Measurements from ENCODE around the gene UBXN6.

UBXN6 gene

DNA sequence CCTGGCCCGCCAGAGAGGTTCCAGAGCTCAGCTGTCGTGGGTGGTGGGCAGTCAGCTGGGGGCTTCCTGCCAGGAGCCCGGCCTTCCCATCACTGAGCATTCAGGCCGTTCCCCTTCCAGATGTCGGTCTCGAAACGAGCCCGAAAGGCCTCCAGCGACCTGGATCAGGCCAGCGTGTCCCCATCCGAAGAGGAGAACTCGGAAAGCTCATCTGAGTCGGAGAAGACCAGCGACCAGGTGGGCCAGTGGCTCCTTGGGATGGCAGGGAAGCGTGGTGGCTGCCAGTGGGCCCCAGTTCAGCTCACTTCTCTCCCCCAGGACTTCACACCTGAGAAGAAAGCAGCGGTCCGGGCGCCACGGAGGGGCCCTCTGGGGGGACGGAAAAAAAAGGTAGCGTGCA lies 33.9 kb upstream of the UBXN6 start:
- H3K9ac ChIP-seq (ENCODE audit: low read depth, low read length) = no peak overlapping the region
- no peaks in the 10 kb centered on the region for H3K4me1 ChIP-seq (ENCODE audit: control insufficient read depth, insufficient read depth, low read length)
- no peak overlapping the region for H3K4me3 ChIP-seq (ENCODE audit: low read depth, low read length)
- H3K36me3 ChIP-seq (ENCODE audit: control insufficient read depth, insufficient read depth, low read length) = peaks cover 60% of the 10 kb centered on the region
- no peaks in the 10 kb centered on the region for H3K27me3 ChIP-seq (ENCODE audit: control insufficient read depth, insufficient read depth, low read length)
- H3K9me3 ChIP-seq (ENCODE audit: control insufficient read depth, insufficient read depth, low read length) = no peaks in the 10 kb centered on the region

DNA sequence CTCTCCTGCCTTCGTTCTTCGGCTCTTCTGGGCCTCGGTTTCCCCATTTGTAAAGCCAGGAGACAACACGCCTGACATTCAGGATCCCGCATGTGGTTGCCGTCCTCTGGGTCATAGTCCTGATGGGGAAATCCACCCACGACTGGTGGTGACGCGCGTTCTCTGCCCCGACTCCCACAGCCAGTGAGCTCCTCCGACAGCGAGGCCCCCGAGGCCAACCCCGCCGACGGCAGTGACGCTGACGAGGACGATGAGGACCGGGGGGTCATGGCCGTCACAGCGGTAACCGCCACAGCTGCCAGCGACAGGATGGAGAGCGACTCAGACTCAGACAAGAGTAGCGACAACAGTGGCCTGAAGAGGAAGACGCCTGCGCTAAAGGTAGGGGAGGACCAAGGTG lies 30.9 kb upstream of the UBXN6 start:
- Histone ChIP-seq H3K4me3 (ENCODE audit: low read depth, low read length) (no peak overlapping the region), H3K36me3 (ENCODE audit: control insufficient read depth, insufficient read depth, low read length) (peaks cover 37% of the 10 kb centered on the region), H3K27me3 (ENCODE audit: control insufficient read depth, insufficient read depth, low read length) (no peaks in the 10 kb centered on the region), H3K9ac (ENCODE audit: low read depth, low read length) (no peak overlapping the region), H3K9me3 (ENCODE audit: control insufficient read depth, insufficient read depth, low read length) (no peaks in the 10 kb centered on the region), H3K4me1 (ENCODE audit: control insufficient read depth, insufficient read depth, low read length) (no peaks in the 10 kb centered on the region)

GRCh38 chr19:4487572-4487971 lies 30.0 kb upstream of the UBXN6 start:
- H3K4me3 ChIP-seq (ENCODE audit: low read depth, low read length) = no peak overlapping the region
- no peaks in the 10 kb centered on the region for H3K9me3 ChIP-seq (ENCODE audit: control insufficient read depth, insufficient read depth, low read length)
- H3K9ac ChIP-seq (ENCODE audit: low read depth, low read length) = no peak overlapping the region
- no peaks in the 10 kb centered on the region for H3K4me1 ChIP-seq (ENCODE audit: control insufficient read depth, insufficient read depth, low read length)
- H3K27me3 ChIP-seq (ENCODE audit: control insufficient read depth, insufficient read depth, low read length) = no peaks in the 10 kb centered on the region
- peaks cover 37% of the 10 kb centered on the region for H3K36me3 ChIP-seq (ENCODE audit: control insufficient read depth, insufficient read depth, low read length)

GRCh38 chr19:4483385-4483784 lies 25.8 kb upstream of the UBXN6 start:
- H3K4me3 ChIP-seq (ENCODE audit: low read depth, low read length) = no peak overlapping the region
- H3K9me3 ChIP-seq (ENCODE audit: control insufficient read depth, insufficient read depth, low read length) = no peaks in the 10 kb centered on the region
- no peak overlapping the region for H3K9ac ChIP-seq (ENCODE audit: low read depth, low read length)

GRCh38 chr19:4482721-4483364 lies 25.2 kb upstream of the UBXN6 start:
- Histone ChIP-seq H3K4me1 (ENCODE audit: control insufficient read depth, insufficient read depth, low read length) (no peaks in the 10 kb centered on the region), H3K9me3 (ENCODE audit: control insufficient read depth, insufficient read depth, low read length) (no peaks in the 10 kb centered on the region), H3K9ac (ENCODE audit: low read depth, low read length) (no peak overlapping the region), H3K36me3 (ENCODE audit: control insufficient read depth, insufficient read depth, low read length) (peaks cover 19% of the 10 kb centered on the region), H3K4me3 (ENCODE audit: low read depth, low read length) (no peak overlapping the region), H3K27me3 (ENCODE audit: control insufficient read depth, insufficient read depth, low read length) (no peaks in the 10 kb centered on the region)

More at GRCh38 chr19:4483385-4483784, 25.8 kb upstream of the UBXN6 start:
- H3K4me1 ChIP-seq (ENCODE audit: control insufficient read depth, insufficient read depth, low read length) = no peaks in the 10 kb centered on the region
- no peaks in the 10 kb centered on the region for H3K27me3 ChIP-seq (ENCODE audit: control insufficient read depth, insufficient read depth, low read length)
- H3K36me3 ChIP-seq (ENCODE audit: control insufficient read depth, insufficient read depth, low read length) = peaks cover 20% of the 10 kb centered on the region

GRCh38 chr19:4477034-4477801 lies 19.6 kb upstream of the UBXN6 start:
- Histone ChIP-seq H3K4me3 (ENCODE audit: low read depth, low read length) (no peak overlapping the region), H3K4me1 (ENCODE audit: control insufficient read depth, insufficient read depth, low read length) (no peaks in the 10 kb centered on the region), H3K9me3 (ENCODE audit: control insufficient read depth, insufficient read depth, low read length) (no peaks in the 10 kb centered on the region), H3K36me3 (ENCODE audit: control insufficient read depth, insufficient read depth, low read length) (peaks cover 29% of the 10 kb centered on the region), H3K27me3 (ENCODE audit: control insufficient read depth, insufficient read depth, low read length) (no peaks in the 10 kb centered on the region), H3K9ac (ENCODE audit: low read depth, low read length) (no peak overlapping the region)

- Histone ChIP-seq H3K4me3 (ENCODE audit: low read depth, low read length) (peak overlapping the region; percentile 80), H3K9ac (ENCODE audit: low read depth, low read length) (peak overlapping the region; percentile 60)
Measured at GRCh38 chr19:4474514-4475022, 17.0 kb upstream of the UBXN6 start.

DNA sequence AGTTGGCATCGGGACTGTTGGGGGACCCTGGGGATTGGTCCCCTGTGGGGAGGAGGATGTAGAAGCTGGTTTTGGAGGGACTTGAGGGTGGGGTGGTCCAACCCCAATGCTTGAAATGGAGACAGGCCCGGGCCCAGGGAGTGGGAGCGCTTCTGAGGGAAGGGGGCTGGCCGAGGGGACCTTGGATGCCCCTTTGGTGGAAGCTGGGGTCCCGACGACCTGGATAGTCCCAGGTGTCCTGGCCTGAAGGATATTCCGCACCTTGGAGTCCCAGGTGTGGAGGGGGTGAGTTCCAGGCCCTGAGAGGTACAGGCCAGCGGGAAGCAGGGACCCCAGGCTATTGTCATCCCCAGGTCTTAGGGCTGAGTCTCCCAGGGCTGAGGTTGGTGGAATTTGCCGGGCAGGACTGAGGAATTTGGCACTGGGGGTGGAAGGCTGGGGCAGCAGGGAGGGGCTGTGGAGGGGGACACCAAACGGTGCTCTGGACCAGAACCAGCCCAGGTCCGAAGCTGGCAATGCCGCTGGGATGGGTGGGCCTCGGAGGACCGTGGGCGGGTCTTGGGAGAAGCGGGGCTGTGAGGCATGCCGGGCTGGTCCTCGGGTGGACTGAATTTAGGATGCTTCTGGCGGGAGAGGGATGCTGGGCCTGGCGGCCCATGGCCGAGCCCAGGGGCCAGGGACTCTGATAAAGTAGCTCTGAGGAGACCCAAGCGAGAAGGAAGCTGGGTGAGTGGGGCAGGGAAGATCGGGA lies 16.3 kb upstream of the UBXN6 start:
- Histone ChIP-seq H3K4me1 (ENCODE audit: control insufficient read depth, insufficient read depth, low read length) (no peaks in the 10 kb centered on the region), H3K36me3 (ENCODE audit: control insufficient read depth, insufficient read depth, low read length) (peaks cover 24% of the 10 kb centered on the region), H3K4me3 (ENCODE audit: low read depth, low read length) (peak overlapping the region; percentile 80), H3K9me3 (ENCODE audit: control insufficient read depth, insufficient read depth, low read length) (no peaks in the 10 kb centered on the region), H3K9ac (ENCODE audit: low read depth, low read length) (peak overlapping the region; percentile 60), H3K27me3 (ENCODE audit: control insufficient read depth, insufficient read depth, low read length) (no peaks in the 10 kb centered on the region)

More at GRCh38 chr19:4474514-4475022, 17.0 kb upstream of the UBXN6 start:
- Histone ChIP-seq H3K36me3 (ENCODE audit: control insufficient read depth, insufficient read depth, low read length) (peaks cover 27% of the 10 kb centered on the region), H3K27me3 (ENCODE audit: control insufficient read depth, insufficient read depth, low read length) (no peaks in the 10 kb centered on the region), H3K9me3 (ENCODE audit: control insufficient read depth, insufficient read depth, low read length) (no peaks in the 10 kb centered on the region), H3K4me1 (ENCODE audit: control insufficient read depth, insufficient read depth, low read length) (no peaks in the 10 kb centered on the region)

- Histone ChIP-seq H3K27me3 (ENCODE audit: control insufficient read depth, insufficient read depth, low read length) (no peaks in the 10 kb centered on the region), H3K4me3 (ENCODE audit: low read depth, low read length) (peak overlapping the region; percentile 80), H3K9me3 (ENCODE audit: control insufficient read depth, insufficient read depth, low read length) (no peaks in the 10 kb centered on the region)
Measured at GRCh38 chr19:4473011-4473762, 15.6 kb upstream of the UBXN6 start.

DNA sequence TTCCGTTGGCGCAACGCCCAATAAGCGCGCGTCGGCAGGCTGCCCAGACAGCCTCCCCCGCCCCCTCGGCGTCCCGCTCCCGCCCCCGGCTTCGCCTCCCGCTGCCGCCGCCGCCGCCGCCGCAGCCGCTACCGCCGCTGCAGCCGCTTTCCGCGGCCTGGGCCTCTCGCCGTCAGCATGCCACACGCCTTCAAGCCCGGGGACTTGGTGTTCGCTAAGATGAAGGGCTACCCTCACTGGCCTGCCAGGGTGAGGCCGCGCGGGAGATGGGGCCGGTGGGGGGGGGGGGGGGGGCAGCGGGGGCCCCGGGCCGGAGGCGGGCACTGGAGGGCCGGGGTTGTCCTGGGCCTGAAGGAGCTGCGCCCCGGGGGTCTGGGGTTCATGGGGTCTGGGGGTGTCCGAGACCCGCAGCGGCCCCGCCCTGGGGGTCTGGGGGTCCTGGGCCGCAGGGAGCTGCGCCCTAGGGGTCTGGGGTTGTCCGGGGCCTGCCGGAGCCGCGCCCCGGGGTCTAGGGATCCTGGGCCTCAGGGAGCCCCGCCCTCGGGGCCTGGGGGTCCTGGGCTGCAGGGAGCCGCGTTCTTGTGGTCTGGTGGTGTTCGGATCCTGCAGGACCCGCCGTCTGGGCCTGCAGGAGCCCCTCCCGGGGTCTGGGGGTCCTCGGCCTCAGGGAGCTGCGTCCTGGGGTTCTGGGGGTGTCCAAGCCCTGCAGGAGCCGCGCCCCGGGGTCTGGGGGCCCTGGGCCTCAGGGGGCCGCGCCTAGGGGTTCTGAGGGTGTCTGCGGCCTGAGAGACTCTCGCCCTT lies 14.8 kb upstream of the UBXN6 start, which contains the start of gene HDGFL2:
HDGFL2 (plus strand) TSS at position 124 of the 801 bp plus-strand sequence; CDS start at position 178, 54 bp downstream.
- Histone ChIP-seq H3K27me3 (ENCODE audit: control insufficient read depth, insufficient read depth, low read length) (no peaks in the 10 kb centered on the region), H3K9me3 (ENCODE audit: control insufficient read depth, insufficient read depth, low read length) (no peaks in the 10 kb centered on the region), H3K9ac (ENCODE audit: low read depth, low read length) (peak within 1 kb of the TSS; percentile 73), H3K36me3 (ENCODE audit: control insufficient read depth, insufficient read depth, low read length) (peaks cover 14% of the 10 kb centered on the region), H3K4me1 (ENCODE audit: control insufficient read depth, insufficient read depth, low read length) (no peaks in the 10 kb centered on the region), H3K4me3 (ENCODE audit: low read depth, low read length) (peak within 1 kb of the TSS; percentile 85)

More at GRCh38 chr19:4473011-4473762, 15.6 kb upstream of the UBXN6 start:
- Histone ChIP-seq H3K4me1 (ENCODE audit: control insufficient read depth, insufficient read depth, low read length) (no peaks in the 10 kb centered on the region), H3K9ac (ENCODE audit: low read depth, low read length) (peak overlapping the region; percentile 73), H3K36me3 (ENCODE audit: control insufficient read depth, insufficient read depth, low read length) (peaks cover 17% of the 10 kb centered on the region)
